NCI-H460 (cell line): Measurements from ENCODE around the gene DENND1A. TPM values are rescaled to one million over a fixed set of nuclear protein-coding genes. Genes with fewer than 3 reads are reported as not detected.

Source experiments
- DNase-seq: peaks from one replicate; pipeline ENCODE4 v3.0.0-alpha.2; 2016; ENCODE audit warnings: low read depth; ENCODE audit errors: extremely low read depth
- total RNA-seq: library from RNA; depleted of rRNA; stranded (reverse); fragments of >200 nt; shearing (Covaris generic); gene quantifications from 2 replicates; pipeline ENCODE4 v1.2.3, GENCODE V29; 2014

Gene DENND1A
- total RNA-seq, 1 experiment from 2014 or later, result 32.7 TPM

GRCh38 chr9:123513554-123513953, 416.4 kb downstream of the DENND1A start:
- DNase-seq, result no peak

- DNase-seq, result no peak
Observed at GRCh38 chr9:123511326-123512277, 418.3 kb downstream of the DENND1A start.

GRCh38 chr9:123509646-123510045, 420.3 kb downstream of the DENND1A start:
- DNase-seq, result no peak

GRCh38 chr9:123508048-123508447, 421.9 kb downstream of the DENND1A start:
- DNase-seq, result no peak

GRCh38 chr9:123505496-123505895, 424.4 kb downstream of the DENND1A start:
- no peak for DNase-seq

GRCh38 chr9:123500336-123500735, 429.6 kb downstream of the DENND1A start:
- DNase-seq, result no peak

- DNase-seq, result no peak
Observed at GRCh38 chr9:123497830-123498229, 432.1 kb downstream of the DENND1A start.

GRCh38 chr9:123495731-123496130, 434.2 kb downstream of the DENND1A start:
- no peak for DNase-seq

- DNase-seq, result no peak
Observed at GRCh38 chr9:123493627-123494026, 436.3 kb downstream of the DENND1A start.

- no peak for DNase-seq
Observed at GRCh38 chr9:123490688-123491087, 439.2 kb downstream of the DENND1A start.

- no peak for DNase-seq
Observed at GRCh38 chr9:123488722-123489321, 441.1 kb downstream of the DENND1A start.

- no peak for DNase-seq
Observed at GRCh38 chr9:123487944-123488548, 441.9 kb downstream of the DENND1A start.

GRCh38 chr9:123486431-123486830, 443.5 kb downstream of the DENND1A start:
- no peak for DNase-seq

- no peak for DNase-seq
Observed at GRCh38 chr9:123485216-123485615, 444.7 kb downstream of the DENND1A start.

GRCh38 chr9:123484130-123484529, 445.8 kb downstream of the DENND1A start:
- DNase-seq, result no peak

GRCh38 chr9:123483191-123483803, 446.6 kb downstream of the DENND1A start:
- no peak for DNase-seq

GRCh38 chr9:123482295-123482968, 447.5 kb downstream of the DENND1A start:
- no peak for DNase-seq

- no peak for DNase-seq
Observed at GRCh38 chr9:123481209-123481865, 448.6 kb downstream of the DENND1A start.

- DNase-seq, result no peak
Observed at GRCh38 chr9:123480791-123481190, 449.1 kb downstream of the DENND1A start.

GRCh38 chr9:123480096-123480495, 449.8 kb downstream of the DENND1A start:
- DNase-seq, result no peak
